Measurements from ENCODE around the gene PTOV1. TPM values are rescaled to one million over a fixed set of nuclear protein-coding genes. Genes with fewer than 3 reads are reported as not detected.

PTOV1 gene
- total RNA-seq, 2 donors from 2014 or later: 179 to 252 TPM

- 82% methylated on average over 13 of the region's 18 CpGs for WGBS
- H3K27me3 ChIP-seq (replicated peaks; ENCODE audit: insufficient read depth): no peaks in the 10 kb centered on the region
- peak overlapping the region in 1 of 2 donors; percentile 31 for H3K27ac ChIP-seq
- peaks cover 2 to 32% of the 10 kb centered on the region in 2 donors for H3K36me3 ChIP-seq
- DNase-seq (ENCODE audit: low spot score): no peak
- H3K9me3 ChIP-seq: no peaks in the 10 kb centered on the region
- peaks cover 4% of the 10 kb centered on the region for H3K4me1 ChIP-seq (replicated peaks)
- TF ChIP-seq, protein P1, sequence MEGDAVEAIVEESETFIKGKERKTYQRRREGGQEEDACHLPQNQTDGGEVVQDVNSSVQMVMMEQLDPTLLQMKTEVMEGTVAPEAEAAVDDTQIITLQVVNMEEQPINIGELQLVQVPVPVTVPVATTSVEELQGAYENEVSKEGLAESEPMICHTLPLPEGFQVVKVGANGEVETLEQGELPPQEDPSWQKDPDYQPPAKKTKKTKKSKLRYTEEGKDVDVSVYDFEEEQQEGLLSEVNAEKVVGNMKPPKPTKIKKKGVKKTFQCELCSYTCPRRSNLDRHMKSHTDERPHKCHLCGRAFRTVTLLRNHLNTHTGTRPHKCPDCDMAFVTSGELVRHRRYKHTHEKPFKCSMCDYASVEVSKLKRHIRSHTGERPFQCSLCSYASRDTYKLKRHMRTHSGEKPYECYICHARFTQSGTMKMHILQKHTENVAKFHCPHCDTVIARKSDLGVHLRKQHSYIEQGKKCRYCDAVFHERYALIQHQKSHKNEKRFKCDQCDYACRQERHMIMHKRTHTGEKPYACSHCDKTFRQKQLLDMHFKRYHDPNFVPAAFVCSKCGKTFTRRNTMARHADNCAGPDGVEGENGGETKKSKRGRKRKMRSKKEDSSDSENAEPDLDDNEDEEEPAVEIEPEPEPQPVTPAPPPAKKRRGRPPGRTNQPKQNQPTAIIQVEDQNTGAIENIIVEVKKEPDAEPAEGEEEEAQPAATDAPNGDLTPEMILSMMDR (IDR thresholded peaks at IDR 0.05): no peak
- TF ChIP-seq POLR2AphosphoS5 (IDR thresholded peaks at IDR 0.05) (no peak), POLR2A (IDR thresholded peaks at IDR 0.05) (no peak)
- intact Hi-C loops (cut with DNase I): no loop called here
- H3K4me3 ChIP-seq: no peak overlapping the region
Measured at GRCh38 chr19:49856574-49857021, 5.6 kb downstream of the PTOV1 start.

- Histone ChIP-seq H3K4me1 (replicated peaks) (peaks cover 4% of the 10 kb centered on the region), H3K9me3 (no peaks in the 10 kb centered on the region), H3K27ac (peak overlapping the region in 1 of 2 donors; percentile 31), H3K4me3 (no peak overlapping the region), H3K27me3 (replicated peaks; ENCODE audit: insufficient read depth) (no peaks in the 10 kb centered on the region), H3K36me3 (peaks cover 2 to 32% of the 10 kb centered on the region in 2 donors)
- intact Hi-C loops (cut with DNase I): no loop called here
- DNase-seq (ENCODE audit: low spot score): no peak
- TF ChIP-seq POLR2A (IDR thresholded peaks at IDR 0.05) (no peak), POLR2AphosphoS5 (IDR thresholded peaks at IDR 0.05) (no peak)
- TF ChIP-seq, protein P1 (IDR thresholded peaks at IDR 0.05): no peak
- 87% methylated on average over 26 of the region's 26 CpGs for WGBS
Measured at GRCh38 chr19:49857061-49857837, 6.3 kb downstream of the PTOV1 start.

- no peak overlapping the region for H3K4me3 ChIP-seq
- H3K36me3 ChIP-seq: peaks cover 2 to 32% of the 10 kb centered on the region in 2 donors
- H3K27ac ChIP-seq: peak overlapping the region in 1 of 2 donors; percentile 23
- H3K4me1 ChIP-seq (replicated peaks): peaks cover 4% of the 10 kb centered on the region
- WGBS: 75% methylated on average over 5 of the region's 5 CpGs
- H3K27me3 ChIP-seq (replicated peaks; ENCODE audit: insufficient read depth): no peaks in the 10 kb centered on the region
- no peak for DNase-seq (ENCODE audit: low spot score)
- TF ChIP-seq POLR2AphosphoS5 (IDR thresholded peaks at IDR 0.05) (no peak), POLR2A (IDR thresholded peaks at IDR 0.05) (no peak)
- TF ChIP-seq, protein P1 (IDR thresholded peaks at IDR 0.05): no peak
- H3K9me3 ChIP-seq: no peaks in the 10 kb centered on the region
- intact Hi-C loops (cut with DNase I): no loop called here
Measured at GRCh38 chr19:49857838-49858087, 6.8 kb downstream of the PTOV1 start.

DNA sequence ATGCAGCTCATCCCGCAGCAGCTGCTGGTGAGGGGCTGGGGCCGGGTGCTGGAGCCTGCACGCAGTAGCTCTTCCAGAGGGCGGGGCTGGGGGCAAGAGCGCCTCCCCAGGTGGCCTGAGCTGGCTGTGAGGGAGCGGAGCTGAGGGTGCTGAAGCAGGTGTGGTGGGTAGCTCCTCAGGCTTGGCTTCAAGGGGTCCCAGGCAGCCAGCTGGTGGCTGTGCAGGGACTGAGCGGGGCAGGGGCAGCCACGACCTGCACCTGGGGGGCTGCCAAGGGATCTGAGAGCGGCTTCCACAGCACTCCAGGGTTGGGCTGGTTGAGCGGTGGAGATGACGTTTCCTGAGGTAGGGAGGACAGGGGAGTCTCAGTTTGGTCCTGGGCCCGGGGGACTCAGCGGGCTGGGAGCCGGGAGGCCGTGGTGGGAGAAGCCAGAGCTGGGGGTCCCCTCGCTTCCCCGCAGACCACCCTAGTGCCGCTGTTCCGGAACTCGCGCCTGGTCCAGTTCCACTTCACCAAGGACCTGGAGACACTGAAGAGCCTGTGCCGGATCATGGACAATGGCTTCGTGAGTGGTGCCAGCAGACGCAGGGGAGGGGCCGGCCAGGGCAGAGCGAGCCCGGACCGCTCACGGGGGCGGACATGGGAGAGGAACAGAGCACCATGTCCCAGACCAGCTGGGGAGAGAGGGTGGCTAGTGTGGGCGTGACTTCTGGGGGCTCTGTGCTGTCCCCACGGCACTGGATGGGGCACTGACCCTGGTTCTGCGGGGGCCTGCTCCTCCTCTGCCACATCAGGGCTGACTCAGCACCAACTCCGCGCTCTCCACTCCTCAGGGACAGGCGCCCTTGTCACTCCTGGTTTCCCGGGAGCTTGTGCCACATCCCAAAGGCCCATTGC is 7.4 kb downstream of the PTOV1 start:
- 75% methylated on average over 31 of the region's 37 CpGs for WGBS
- Histone ChIP-seq H3K27me3 (replicated peaks; ENCODE audit: insufficient read depth) (no peaks in the 10 kb centered on the region), H3K36me3 (peaks cover 2 to 32% of the 10 kb centered on the region in 2 donors), H3K4me1 (replicated peaks) (peaks cover 4% of the 10 kb centered on the region), H3K4me3 (no peak overlapping the region), H3K27ac (peak overlapping the region in 1 of 2 donors; percentile 23), H3K9me3 (no peaks in the 10 kb centered on the region)
- intact Hi-C loops (cut with DNase I): no loop called here
- TF ChIP-seq, protein P1 (IDR thresholded peaks at IDR 0.05): no peak
- no peak for TF ChIP-seq POLR2A (IDR thresholded peaks at IDR 0.05)
- no peak for TF ChIP-seq POLR2AphosphoS5 (IDR thresholded peaks at IDR 0.05)
- DNase-seq (ENCODE audit: low spot score): no peak

All from prostate gland (tissue), 2 donors.